ENCODE results near the gene PIERCE2.

Gene PIERCE2

DNA sequence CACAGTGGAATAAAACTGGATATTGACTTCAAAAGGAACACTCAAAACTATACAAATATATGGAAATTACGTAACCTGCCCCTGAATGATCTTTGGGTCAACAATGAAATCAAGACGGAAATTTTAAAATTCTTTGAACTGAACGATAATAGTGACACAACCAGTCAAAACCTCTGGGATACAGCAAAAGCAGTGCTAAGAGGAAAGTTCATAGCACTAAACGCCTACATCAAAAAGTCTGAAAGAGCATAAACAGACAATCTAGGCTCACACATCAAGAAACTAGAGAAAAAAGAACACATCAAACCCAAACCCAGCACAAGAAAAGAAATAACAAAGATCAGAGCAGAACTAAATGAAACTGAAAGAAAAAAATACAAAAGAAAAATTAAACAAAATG lies 53.2 kb downstream of the PIERCE2 start:
- no peak for DNase-seq
- Histone ChIP-seq H3K9me3 (ENCODE audit: control insufficient read depth, low read length) (peaks cover 15% of the 10 kb centered on the region), H2AFZ (ENCODE audit: low read depth, low read length) (no peak overlapping the region), H3K4me3 (ENCODE audit: insufficient read depth in 1 of 2, low read depth in 1 of 2, low read length in 2 of 2) (no peak overlapping the region), H3K4me1 (ENCODE audit: control insufficient read depth, insufficient read depth, low read depth, low read length) (no peaks in the 10 kb centered on the region), H3K36me3 (ENCODE audit: control insufficient read depth in 1 of 2, insufficient read depth in 2 of 2, low read depth in 1 of 2, low read length in 2 of 2) (peaks cover under 1 to 11% of the 10 kb centered on the region in 2 experiments), H2AK5ac (ENCODE audit: low read length, severe bottlenecking) (no peak overlapping the region), H2BK120ac (ENCODE audit: low read depth, low read length) (no peak overlapping the region), H3K79me1 (replicated peaks; ENCODE audit: low read length, poor library complexity, severe bottlenecking) (peaks cover 12% of the 10 kb centered on the region), H4K8ac (ENCODE audit: low read length) (no peak overlapping the region), H3K4me2 (ENCODE audit: low read length, poor library complexity, severe bottlenecking) (no peak overlapping the region), H4K91ac (ENCODE audit: low read length) (no peak overlapping the region), H3K4ac (ENCODE audit: low read depth in 1 of 2, low read length in 2 of 2) (no peak overlapping the region), H3K27me3 (ENCODE audit: control insufficient read depth in 1 of 2, insufficient read depth in 1 of 2, low read length in 2 of 2) (no peaks in the 10 kb centered on the region), H2BK15ac (ENCODE audit: low read depth, poor library complexity, severe bottlenecking) (no peak overlapping the region), H3K9ac (ENCODE audit: low read length) (no peak overlapping the region), H2BK12ac (ENCODE audit: low read length in 2 of 2) (no peak overlapping the region), H3K27ac (ENCODE audit: low read length, poor library complexity, severe bottlenecking) (no peak overlapping the region), H3K14ac (ENCODE audit: low read length in 2 of 2) (no peak overlapping the region), H3K23ac (ENCODE audit: low read length in 2 of 2) (no peak overlapping the region), H2BK5ac (ENCODE audit: low read depth, low read length, poor library complexity, severe bottlenecking) (no peak overlapping the region), H3K18ac (ENCODE audit: low read depth in 1 of 2, low read length in 2 of 2) (no peak overlapping the region)
- WGBS, result 97% methylated on average over 4 of the region's 4 CpGs

GRCh38 chr15:55468321-55468720 lies 60.0 kb downstream of the PIERCE2 start:
- no CpG with 5 or more reads among the region's 2 CpGs for WGBS
- H2AFZ ChIP-seq (ENCODE audit: low read depth, low read length), result no peak overlapping the region
- no peak overlapping the region for H3K4me3 ChIP-seq (ENCODE audit: insufficient read depth in 1 of 2, low read depth in 1 of 2, low read length in 2 of 2)
- no peak overlapping the region for H2BK15ac ChIP-seq (ENCODE audit: low read depth, poor library complexity, severe bottlenecking)
- no peak overlapping the region for H3K18ac ChIP-seq (ENCODE audit: low read depth in 1 of 2, low read length in 2 of 2)
- H3K79me1 ChIP-seq (replicated peaks; ENCODE audit: low read length, poor library complexity, severe bottlenecking), result no peaks in the 10 kb centered on the region
- H2AK5ac ChIP-seq (ENCODE audit: low read length, severe bottlenecking), result no peak overlapping the region
- no peaks in the 10 kb centered on the region for H3K27me3 ChIP-seq (ENCODE audit: control insufficient read depth in 1 of 2, insufficient read depth in 1 of 2, low read length in 2 of 2)
- no peak overlapping the region for H3K9ac ChIP-seq (ENCODE audit: low read length)
- H2BK120ac ChIP-seq (ENCODE audit: low read depth, low read length), result no peak overlapping the region
- H3K23ac ChIP-seq (ENCODE audit: low read length in 2 of 2), result no peak overlapping the region
- no peak overlapping the region for H2BK12ac ChIP-seq (ENCODE audit: low read length in 2 of 2)
- H3K14ac ChIP-seq (ENCODE audit: low read length in 2 of 2), result no peak overlapping the region
- peaks cover 0 to 2% of the 10 kb centered on the region in 2 experiments for H3K36me3 ChIP-seq (ENCODE audit: control insufficient read depth in 1 of 2, insufficient read depth in 2 of 2, low read depth in 1 of 2, low read length in 2 of 2)
- H2BK5ac ChIP-seq (ENCODE audit: low read depth, low read length, poor library complexity, severe bottlenecking), result no peak overlapping the region
- no peak overlapping the region for H4K91ac ChIP-seq (ENCODE audit: low read length)
- no peak overlapping the region for H3K4ac ChIP-seq (ENCODE audit: low read depth in 1 of 2, low read length in 2 of 2)
- no peak overlapping the region for H3K27ac ChIP-seq (ENCODE audit: low read length, poor library complexity, severe bottlenecking)
- no peaks in the 10 kb centered on the region for H3K9me3 ChIP-seq (ENCODE audit: control insufficient read depth, low read length)
- no peak for DNase-seq
- no peaks in the 10 kb centered on the region for H3K4me1 ChIP-seq (ENCODE audit: control insufficient read depth, insufficient read depth, low read depth, low read length)
- no peak overlapping the region for H4K8ac ChIP-seq (ENCODE audit: low read length)
- H3K4me2 ChIP-seq (ENCODE audit: low read length, poor library complexity, severe bottlenecking), result no peak overlapping the region
